ENCODE data around the gene INAFM1.

- TF ChIP-seq, protein P1, sequence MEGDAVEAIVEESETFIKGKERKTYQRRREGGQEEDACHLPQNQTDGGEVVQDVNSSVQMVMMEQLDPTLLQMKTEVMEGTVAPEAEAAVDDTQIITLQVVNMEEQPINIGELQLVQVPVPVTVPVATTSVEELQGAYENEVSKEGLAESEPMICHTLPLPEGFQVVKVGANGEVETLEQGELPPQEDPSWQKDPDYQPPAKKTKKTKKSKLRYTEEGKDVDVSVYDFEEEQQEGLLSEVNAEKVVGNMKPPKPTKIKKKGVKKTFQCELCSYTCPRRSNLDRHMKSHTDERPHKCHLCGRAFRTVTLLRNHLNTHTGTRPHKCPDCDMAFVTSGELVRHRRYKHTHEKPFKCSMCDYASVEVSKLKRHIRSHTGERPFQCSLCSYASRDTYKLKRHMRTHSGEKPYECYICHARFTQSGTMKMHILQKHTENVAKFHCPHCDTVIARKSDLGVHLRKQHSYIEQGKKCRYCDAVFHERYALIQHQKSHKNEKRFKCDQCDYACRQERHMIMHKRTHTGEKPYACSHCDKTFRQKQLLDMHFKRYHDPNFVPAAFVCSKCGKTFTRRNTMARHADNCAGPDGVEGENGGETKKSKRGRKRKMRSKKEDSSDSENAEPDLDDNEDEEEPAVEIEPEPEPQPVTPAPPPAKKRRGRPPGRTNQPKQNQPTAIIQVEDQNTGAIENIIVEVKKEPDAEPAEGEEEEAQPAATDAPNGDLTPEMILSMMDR (IDR thresholded peaks at IDR 0.05; ENCODE audit: low read length), result no peak
- TF ChIP-seq EZH2 (optimal IDR thresholded peaks at IDR 0.05; ENCODE audit: low read depth, low read length) (no peak), EZH2phosphoT487 (IDR thresholded peaks at IDR 0.05; ENCODE audit: low read length) (no peak)
Observed at GRCh38 chr19:47306303-47306702, 31.6 kb downstream of the INAFM1 start.

Measured in MM.1S (cell line).